SU-DHL-6 (cell line): ENCODE data around the gene ARHGAP11B.
"Not testable (repeated sequence)": the region's sequence is repeated elsewhere in the genome, so short reads cannot be mapped to it uniquely, and the experiment has no call there.

Source experiments
- H2AFZ ChIP-seq: fragments of 200-600 bp; sonication (generic); 2 replicates; pipeline ENCODE4 v1.6.1; 2014; ENCODE audit warnings: low read depth, mild to moderate bottlenecking, moderate library complexity, mixed read lengths, antibody characterized with exemption, low read length; ENCODE audit not compliant: severe bottlenecking
- H3F3A ChIP-seq: fragments of 200-600 bp; shearing (Covaris generic); 2 replicates; pipeline ENCODE4 v1.6.0; 2016; ENCODE audit warnings: antibody characterized with exemption, mild to moderate bottlenecking; ENCODE audit not compliant: insufficient read depth
- H3K27ac ChIP-seq: fragments of 200-600 bp; sonication (generic); 2 replicates; pipeline ENCODE4 v1.5.1; 2016; ENCODE audit warnings: low read depth, mild to moderate bottlenecking, low read length, moderate library complexity, mixed read lengths
- H3K27me3 ChIP-seq: fragments of 200-600 bp; sonication (generic), shearing (Covaris generic); 2 replicates; pipeline ENCODE4 v1.6.0; 2014; ENCODE audit warnings: mild to moderate bottlenecking, low read length
- H3K36me3 ChIP-seq: fragments of 200-600 bp; sonication (generic); 2 replicates; pipeline ENCODE4 v1.6.1; 2014; ENCODE audit warnings: mild to moderate bottlenecking, low read length, mixed read lengths
- H3K4me2 ChIP-seq: fragments of 300-600, 200-600 bp; shearing (Covaris generic), sonication (generic); 2 replicates; pipeline ENCODE4 v1.6.0; 2014; ENCODE audit warnings: low read length, low read depth, mild to moderate bottlenecking; ENCODE audit not compliant: poor library complexity, severe bottlenecking
- H3K4me3 ChIP-seq: fragments of 200-600 bp; sonication (generic); 2 replicates; pipeline ENCODE4 v1.5.1; 2014; ENCODE audit warnings: antibody characterized with exemption, low read length, mild to moderate bottlenecking, mixed read lengths; ENCODE audit not compliant: insufficient read depth, poor library complexity, severe bottlenecking
- H3K79me2 ChIP-seq: fragments of 200-600 bp; sonication (generic); 2 replicates; pipeline ENCODE4 v1.6.1; 2014; ENCODE audit warnings: mild to moderate bottlenecking, low read length, moderate library complexity; ENCODE audit not compliant: insufficient read depth
- H3K9ac ChIP-seq: fragments of 200-600 bp; sonication (generic); 2 replicates; pipeline ENCODE4 v1.7.0; 2014; ENCODE audit warnings: mild to moderate bottlenecking, low read length
- H3K9me2 ChIP-seq: fragments of 200-600 bp; sonication (generic); replicated peaks from 2 replicates; pipeline ENCODE4 v1.6.1; 2014; ENCODE audit warnings: low read length; ENCODE audit not compliant: insufficient read depth
- H3K9me3 ChIP-seq: fragments of 200-600 bp; sonication (generic); 2 replicates; pipeline ENCODE4 v1.6.1; 2014; ENCODE audit warnings: low read length, mixed read lengths; ENCODE audit not compliant: insufficient read depth
- H4K20me1 ChIP-seq: fragments of 200-600 bp; sonication (generic); 2 replicates; pipeline ENCODE4 v1.6.1; 2014; ENCODE audit warnings: low read depth, mild to moderate bottlenecking, antibody characterized with exemption, low read length, moderate library complexity, mixed read lengths
- CTCF ChIP-seq: fragments of 200-600 bp; sonication (generic); IDR thresholded peaks from one replicate; pipeline ENCODE4 v1.5.1; 2017; ENCODE audit warnings: antibody characterized with exemption, mild to moderate bottlenecking, low read length, moderate library complexity; ENCODE audit not compliant: insufficient read depth, poor library complexity, severe bottlenecking
- EZH2phosphoT487 ChIP-seq: fragments of 200-600 bp; sonication (generic), shearing (Covaris generic); conservative IDR thresholded peaks from 2 replicates; pipeline ENCODE4 v1.6.1; 2018; ENCODE audit warnings: mild to moderate bottlenecking, antibody characterized with exemption, low read length, moderate library complexity, mixed read lengths

The ARHGAP11B gene

GRCh38 chr15:30670056-30670455 is 44.1 kb downstream of the ARHGAP11B start:
- Histone ChIP-seq H3K4me3 (no peak overlapping the region), H3K36me3 (peaks cover 66% of the 10 kb centered on the region), H3K27me3 (no peaks in the 10 kb centered on the region), H3K79me2 (peaks cover 19% of the 10 kb centered on the region; the same call in 1 of the 2 replicates), H3K4me2 (no peak overlapping the region), H3K27ac (no peak overlapping the region), H3K9ac (no peak overlapping the region), H3K9me2 (no peaks in the 10 kb centered on the region), H2AFZ (no peak overlapping the region), H3K9me3 (no peaks in the 10 kb centered on the region), H4K20me1 (no peaks in the 10 kb centered on the region), H3F3A (peaks cover 9% of the 10 kb centered on the region; the same call in 1 of the 2 replicates)
- TF ChIP-seq EZH2phosphoT487 = no peak
- TF ChIP-seq CTCF = no peak

GRCh38 chr15:30671309-30671708 is 45.4 kb downstream of the ARHGAP11B start:
- H3K9me3 ChIP-seq = no peaks in the 10 kb centered on the region
- H3K27ac ChIP-seq = no peak overlapping the region
- H3K9ac ChIP-seq = no peak overlapping the region
- peaks cover 9% of the 10 kb centered on the region; the same call in 1 of the 2 replicates for H3F3A ChIP-seq
- peaks cover 12% of the 10 kb centered on the region; the same call in 1 of the 2 replicates for H3K79me2 ChIP-seq
- TF ChIP-seq CTCF (no peak), EZH2phosphoT487 (no peak)
- no peaks in the 10 kb centered on the region for H4K20me1 ChIP-seq
- H3K36me3 ChIP-seq = peaks cover 54% of the 10 kb centered on the region
- no peak overlapping the region for H3K4me3 ChIP-seq
- no peak overlapping the region for H3K4me2 ChIP-seq
- no peak overlapping the region for H2AFZ ChIP-seq
- H3K27me3 ChIP-seq = no peaks in the 10 kb centered on the region
- H3K9me2 ChIP-seq = no peaks in the 10 kb centered on the region

- peaks cover 25% of the 10 kb centered on the region for H3K36me3 ChIP-seq
- no peak overlapping the region for H3K4me3 ChIP-seq
- H3K27ac ChIP-seq = no peak overlapping the region
- H3K79me2 ChIP-seq = no peaks in the 10 kb centered on the region
- no peaks in the 10 kb centered on the region for H3K9me3 ChIP-seq
- no peaks in the 10 kb centered on the region for H4K20me1 ChIP-seq
- TF ChIP-seq CTCF (no peak), EZH2phosphoT487 (no peak)
- H3K9me2 ChIP-seq = no peaks in the 10 kb centered on the region
- no peak overlapping the region for H3K4me2 ChIP-seq
- peaks cover 12% of the 10 kb centered on the region; the same call in 1 of the 2 replicates for H3F3A ChIP-seq
- no peaks in the 10 kb centered on the region for H3K27me3 ChIP-seq
- H3K9ac ChIP-seq = no peak overlapping the region
- no peak overlapping the region for H2AFZ ChIP-seq
These were observed 49.2 kb downstream of the ARHGAP11B start for GRCh38 chr15:30675126-30675525.

- H3K36me3 ChIP-seq = peaks cover 19% of the 10 kb centered on the region; the same call in 1 of the 2 replicates
These were observed 50.0 kb downstream of the ARHGAP11B start for GRCh38 chr15:30675891-30676290.

GRCh38 chr15:30680997-30681396 is 55.1 kb downstream of the ARHGAP11B start:
- H3K79me2 ChIP-seq, H3K9me3 ChIP-seq, H3K27me3 ChIP-seq, H3K4me2 ChIP-seq, H3K9me2 ChIP-seq, H3K36me3 ChIP-seq, H2AFZ ChIP-seq, H3K4me3 ChIP-seq, H3K27ac ChIP-seq, H4K20me1 ChIP-seq, H3F3A ChIP-seq, H3K9ac ChIP-seq: not testable (repeated sequence)

More at GRCh38 chr15:30675891-30676290, 50.0 kb downstream of the ARHGAP11B start:
- H2AFZ ChIP-seq, H3K4me2 ChIP-seq, H3K4me3 ChIP-seq, H3K27ac ChIP-seq, H3K9me2 ChIP-seq, H4K20me1 ChIP-seq, H3K9ac ChIP-seq, H3K9me3 ChIP-seq, H3K27me3 ChIP-seq, H3K79me2 ChIP-seq: not testable (repeated sequence)
- peaks cover 11% of the 10 kb centered on the region; the same call in 1 of the 2 replicates for H3F3A ChIP-seq

GRCh38 chr15:30685709-30686285 is 59.9 kb downstream of the ARHGAP11B start:
- H2AFZ ChIP-seq, H3K4me2 ChIP-seq, H3K9ac ChIP-seq, H3K36me3 ChIP-seq, H3K27ac ChIP-seq, H3K79me2 ChIP-seq, H3K9me3 ChIP-seq, H3K9me2 ChIP-seq, H3K4me3 ChIP-seq, H3F3A ChIP-seq, H4K20me1 ChIP-seq, H3K27me3 ChIP-seq: not testable (repeated sequence)
